SK-N-SH treated with all-trans-retinoic acid at 6 μM for 48 hours (cell line): ENCODE results near the gene PIAS2.

Experiments
- RARB ChIP-seq: fragments of 250-450 bp; sonication (Bioruptor Pico); IDR thresholded peaks from 2 replicates; pipeline ENCODE4 v1.8.0; 2021; ENCODE audit warnings: mild to moderate bottlenecking, moderate library complexity
- ZFP3 ChIP-seq: fragments of 250-450 bp; sonication (Bioruptor Pico); IDR thresholded peaks from 2 replicates; pipeline ENCODE4 v1.5.0; 2020; ENCODE audit warnings: mild to moderate bottlenecking, moderate library complexity
- ZFP30 ChIP-seq: fragments of 450-650 bp; formaldehyde crosslinking; IDR thresholded peaks from 2 replicates; pipeline ENCODE4 v1.5.0; 2022; ENCODE audit warnings: mild to moderate bottlenecking, moderate library complexity

- TF ChIP-seq ZFP3 (no peak), RARB (CRISPR knock-in tag) (no peak), ZFP30 (no peak)
Measured at GRCh38 chr18:46767217-46767616, 150.1 kb downstream of the PIAS2 start.
